ENCODE results near the gene MKNK1.

The MKNK1 gene

DNA sequence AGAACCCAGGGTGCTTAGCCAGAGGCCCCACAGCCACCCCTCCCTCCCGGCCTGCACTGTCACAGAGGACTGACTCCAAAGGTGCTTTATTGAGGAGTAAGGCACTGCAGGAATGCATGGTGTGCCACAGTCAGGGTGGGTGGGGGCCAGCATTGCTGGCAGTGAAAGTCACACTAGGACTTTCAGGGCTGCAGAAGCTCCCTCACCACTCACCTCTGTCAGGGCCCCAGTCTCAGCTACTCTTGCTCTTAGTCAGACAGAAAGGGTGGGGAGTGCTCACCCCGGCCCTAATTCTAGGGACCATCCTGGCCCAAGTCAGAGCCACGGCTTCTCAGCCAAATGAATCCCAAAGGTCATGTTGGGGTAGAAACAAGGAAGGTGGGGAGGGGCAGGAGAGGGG lies 72.0 kb downstream of the MKNK1 start:
- Histone ChIP-seq H2AFZ (no peak overlapping the region), H3K36me3 (ENCODE audit: control insufficient read depth, insufficient read depth, low read length) (no peaks in the 10 kb centered on the region), H3K9me3 (ENCODE audit: control insufficient read depth, low read length) (no peaks in the 10 kb centered on the region), H3K4me2 (ENCODE audit: low read length) (no peak overlapping the region), H3K4me1 (peaks cover 3% of the 10 kb centered on the region), H3K27me3 (ENCODE audit: control insufficient read depth, insufficient read depth, low read length) (no peaks in the 10 kb centered on the region), H3K9ac (no peak overlapping the region), H3K27ac (no peak overlapping the region), H3K79me2 (no peaks in the 10 kb centered on the region), H3K4me3 (ENCODE audit: low read depth, low read length) (no peak overlapping the region)
- TF ChIP-seq, protein P1, sequence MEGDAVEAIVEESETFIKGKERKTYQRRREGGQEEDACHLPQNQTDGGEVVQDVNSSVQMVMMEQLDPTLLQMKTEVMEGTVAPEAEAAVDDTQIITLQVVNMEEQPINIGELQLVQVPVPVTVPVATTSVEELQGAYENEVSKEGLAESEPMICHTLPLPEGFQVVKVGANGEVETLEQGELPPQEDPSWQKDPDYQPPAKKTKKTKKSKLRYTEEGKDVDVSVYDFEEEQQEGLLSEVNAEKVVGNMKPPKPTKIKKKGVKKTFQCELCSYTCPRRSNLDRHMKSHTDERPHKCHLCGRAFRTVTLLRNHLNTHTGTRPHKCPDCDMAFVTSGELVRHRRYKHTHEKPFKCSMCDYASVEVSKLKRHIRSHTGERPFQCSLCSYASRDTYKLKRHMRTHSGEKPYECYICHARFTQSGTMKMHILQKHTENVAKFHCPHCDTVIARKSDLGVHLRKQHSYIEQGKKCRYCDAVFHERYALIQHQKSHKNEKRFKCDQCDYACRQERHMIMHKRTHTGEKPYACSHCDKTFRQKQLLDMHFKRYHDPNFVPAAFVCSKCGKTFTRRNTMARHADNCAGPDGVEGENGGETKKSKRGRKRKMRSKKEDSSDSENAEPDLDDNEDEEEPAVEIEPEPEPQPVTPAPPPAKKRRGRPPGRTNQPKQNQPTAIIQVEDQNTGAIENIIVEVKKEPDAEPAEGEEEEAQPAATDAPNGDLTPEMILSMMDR (IDR thresholded peaks at IDR 0.05): no peak

GRCh38 chr1:46530791-46531409 lies 73.2 kb downstream of the MKNK1 start:
- Histone ChIP-seq H3K9ac (no peak overlapping the region), H3K9me3 (ENCODE audit: control insufficient read depth, low read length) (no peaks in the 10 kb centered on the region), H3K4me2 (ENCODE audit: low read length) (no peak overlapping the region), H3K79me2 (no peaks in the 10 kb centered on the region), H3K36me3 (ENCODE audit: control insufficient read depth, insufficient read depth, low read length) (no peaks in the 10 kb centered on the region), H3K27me3 (ENCODE audit: control insufficient read depth, insufficient read depth, low read length) (no peaks in the 10 kb centered on the region), H3K4me3 (ENCODE audit: low read depth, low read length) (no peak overlapping the region), H2AFZ (no peak overlapping the region), H3K4me1 (peaks cover 10% of the 10 kb centered on the region), H3K27ac (no peak overlapping the region)
- TF ChIP-seq, protein P1 (IDR thresholded peaks at IDR 0.05): no peak

DNA sequence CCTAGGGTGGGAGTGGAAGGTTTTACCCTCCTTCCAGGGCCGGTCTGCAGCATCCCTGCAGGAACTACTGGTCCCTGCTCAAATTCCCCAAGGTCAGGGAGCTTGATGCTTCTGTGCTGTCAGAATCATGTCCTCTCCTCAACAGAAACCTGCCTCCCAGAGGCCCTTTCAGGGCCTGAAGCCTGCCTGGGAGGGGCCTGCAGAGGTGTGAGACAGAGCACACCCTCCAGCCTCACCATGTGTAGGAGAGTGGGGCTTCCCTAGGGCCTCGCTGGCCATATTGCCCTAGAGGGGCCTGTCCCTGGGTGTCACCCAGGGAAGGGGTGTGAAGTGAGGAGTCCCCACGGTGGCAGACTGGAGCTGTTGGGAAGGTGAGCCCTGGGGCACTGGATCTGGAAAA lies 73.8 kb downstream of the MKNK1 start:
- H3K4me2 ChIP-seq (ENCODE audit: low read length): no peak overlapping the region

GRCh38 chr1:46529031-46529630 lies 74.9 kb downstream of the MKNK1 start:
- Histone ChIP-seq H3K27ac (no peak overlapping the region), H3K4me2 (ENCODE audit: low read length) (no peak overlapping the region), H2AFZ (no peak overlapping the region), H3K4me3 (ENCODE audit: low read depth, low read length) (no peak overlapping the region), H3K4me1 (peaks cover 10% of the 10 kb centered on the region), H3K36me3 (ENCODE audit: control insufficient read depth, insufficient read depth, low read length) (no peaks in the 10 kb centered on the region), H3K27me3 (ENCODE audit: control insufficient read depth, insufficient read depth, low read length) (no peaks in the 10 kb centered on the region), H3K79me2 (no peaks in the 10 kb centered on the region), H3K9me3 (ENCODE audit: control insufficient read depth, low read length) (no peaks in the 10 kb centered on the region), H3K9ac (no peak overlapping the region)
- TF ChIP-seq, protein P1 (IDR thresholded peaks at IDR 0.05): no peak

More for the DNA sequence above, 73.8 kb downstream of the MKNK1 start:
- H3K9me3 ChIP-seq (ENCODE audit: control insufficient read depth, low read length): no peaks in the 10 kb centered on the region
- H3K79me2 ChIP-seq: no peaks in the 10 kb centered on the region
- H3K4me1 ChIP-seq: peaks cover 10% of the 10 kb centered on the region
- TF ChIP-seq, protein P1 (IDR thresholded peaks at IDR 0.05): no peak
- no peak overlapping the region for H2AFZ ChIP-seq
- no peaks in the 10 kb centered on the region for H3K27me3 ChIP-seq (ENCODE audit: control insufficient read depth, insufficient read depth, low read length)
- no peak overlapping the region for H3K27ac ChIP-seq
- no peaks in the 10 kb centered on the region for H3K36me3 ChIP-seq (ENCODE audit: control insufficient read depth, insufficient read depth, low read length)
- H3K4me3 ChIP-seq (ENCODE audit: low read depth, low read length): no peak overlapping the region
- no peak overlapping the region for H3K9ac ChIP-seq

Measured in parathyroid adenoma (tissue), 2 donors.